ENCODE measurements around the gene GPAM. TPM values are rescaled to one million over a fixed set of nuclear protein-coding genes. Genes with fewer than 3 reads are reported as not detected.
"Not testable (repeated sequence)": the region's sequence is repeated elsewhere in the genome, so short reads cannot be mapped to it uniquely, and the experiment has no call there.

The GPAM gene
- total RNA-seq, 1 donor from 2014 or later, result 29.7 TPM

- no peak for ATAC-seq (ENCODE audit: poor library complexity)
- no peak for DNase-seq
- intact Hi-C loops (cut with DNase I), result no loop called here
Measured at GRCh38 chr10:112217386-112218035, 33.9 kb upstream of the GPAM start.

- DNase-seq (no peak), ATAC-seq (ENCODE audit: poor library complexity) (no peak)
- intact Hi-C loops (cut with DNase I), result no loop called here
Measured at GRCh38 chr10:112216966-112217365, 33.4 kb upstream of the GPAM start.

- no peak for DNase-seq
- ATAC-seq (ENCODE audit: poor library complexity), result no peak
- intact Hi-C loops (cut with DNase I), result no loop called here
Measured at GRCh38 chr10:112216151-112216550, 32.6 kb upstream of the GPAM start.

- no peak for DNase-seq
- peak; percentile 57 for ATAC-seq (ENCODE audit: poor library complexity)
- intact Hi-C loops (cut with DNase I), result no loop called here
Measured at GRCh38 chr10:112215342-112215774, 31.8 kb upstream of the GPAM start.

- ATAC-seq (ENCODE audit: poor library complexity) (no peak), DNase-seq (no peak)
- intact Hi-C loops (cut with DNase I), result no loop called here
Measured at GRCh38 chr10:112214298-112214926, 30.8 kb upstream of the GPAM start.

- ATAC-seq (ENCODE audit: poor library complexity) (no peak), DNase-seq (no peak)
- intact Hi-C loops (cut with DNase I), result no loop called here
Measured at GRCh38 chr10:112213836-112214235, 30.3 kb upstream of the GPAM start.

- intact Hi-C loops (cut with DNase I), result no loop called here
- no peak for DNase-seq
- no peak for ATAC-seq (ENCODE audit: poor library complexity)
Measured at GRCh38 chr10:112213098-112213823, 29.7 kb upstream of the GPAM start.

GRCh38 chr10:112210666-112211065 is 27.1 kb upstream of the GPAM start:
- ATAC-seq (ENCODE audit: poor library complexity) (no peak), DNase-seq (no peak)
- intact Hi-C loops (cut with DNase I), result no loop called here

GRCh38 chr10:112209684-112210131 is 26.1 kb upstream of the GPAM start:
- peak; percentile 20 for ATAC-seq (ENCODE audit: poor library complexity)
- no peak for DNase-seq
- intact Hi-C loops (cut with DNase I), result no loop called here

- intact Hi-C loops (cut with DNase I), result no loop called here
- DNase-seq (no peak), ATAC-seq (ENCODE audit: poor library complexity) (no peak)
Measured at GRCh38 chr10:112208997-112209396, 25.4 kb upstream of the GPAM start.

GRCh38 chr10:112208292-112208691 is 24.7 kb upstream of the GPAM start:
- ATAC-seq (ENCODE audit: poor library complexity), result peak; percentile 25
- no peak for DNase-seq
- intact Hi-C loops (cut with DNase I), result no loop called here

GRCh38 chr10:112203328-112204076 is 19.9 kb upstream of the GPAM start:
- no peak for DNase-seq
- ATAC-seq (ENCODE audit: poor library complexity), result no peak

GRCh38 chr10:112202561-112203241 is 19.1 kb upstream of the GPAM start:
- intact Hi-C loops (cut with DNase I), result no loop called here
- no peak for ATAC-seq (ENCODE audit: poor library complexity)
- no peak for DNase-seq

More at GRCh38 chr10:112203328-112204076, 19.9 kb upstream of the GPAM start:
- intact Hi-C loops (cut with DNase I), result no loop called here

- DNase-seq (no peak), ATAC-seq (ENCODE audit: poor library complexity) (no peak)
- intact Hi-C loops (cut with DNase I), result no loop called here
Measured at GRCh38 chr10:112202076-112202475, 18.5 kb upstream of the GPAM start.

- ATAC-seq (ENCODE audit: poor library complexity) (peak; percentile 70), DNase-seq (no peak)
- intact Hi-C loops (cut with DNase I), result no loop called here
Measured at GRCh38 chr10:112201334-112201733, 17.8 kb upstream of the GPAM start.

GRCh38 chr10:112200259-112200658 is 16.7 kb upstream of the GPAM start:
- ATAC-seq (ENCODE audit: poor library complexity); intact Hi-C loops (cut with DNase I); DNase-seq: not testable (repeated sequence)

- intact Hi-C loops (cut with DNase I); ATAC-seq (ENCODE audit: poor library complexity): not testable (repeated sequence)
Measured at GRCh38 chr10:112197662-112198061, 14.1 kb upstream of the GPAM start.

GRCh38 chr10:112195224-112195623 is 11.7 kb upstream of the GPAM start:
- intact Hi-C loops (cut with DNase I), result no loop called here
- no peak for DNase-seq
- no peak for ATAC-seq (ENCODE audit: poor library complexity)

More at GRCh38 chr10:112197662-112198061, 14.1 kb upstream of the GPAM start:
- not testable (repeated sequence) for DNase-seq

Measured in Right ventricle myocardium superior (tissue), 1 donor.